A549 (cell line): ENCODE results near the gene STAT5B.

Experiments
- HOXB5 ChIP-seq: fragments of 250-450 bp; sonication (Bioruptor Pico); IDR thresholded peaks from 2 replicates; pipeline ENCODE4 v1.5.0; 2020; ENCODE audit warnings: mild to moderate bottlenecking, moderate library complexity
- KDM5A ChIP-seq: fragments of 200-600 bp; sonication (generic); IDR thresholded peaks from 2 replicates; pipeline ENCODE4 v1.6.1; 2016; ENCODE audit warnings: antibody characterized with exemption, mild to moderate bottlenecking
- MAZ ChIP-seq: fragments of 150-350 bp; IDR thresholded peaks from 2 replicates; pipeline ENCODE4 v1.6.1; 2014; ENCODE audit warnings: antibody characterized with exemption, low read depth, low read length, borderline replicate concordance
- PHF8 ChIP-seq: fragments of 200-600 bp; sonication (generic); IDR thresholded peaks from 2 replicates; pipeline ENCODE4 v1.6.1; 2016; ENCODE audit warnings: low read depth, mild to moderate bottlenecking, antibody characterized with exemption, moderate library complexity, borderline replicate concordance
- POLR2A ChIP-seq: IDR thresholded peaks from 2 replicates; pipeline ENCODE4 v1.6.1; 2012; ENCODE audit warnings: mild to moderate bottlenecking, low read length
- RFX5 ChIP-seq: fragments of 450-650 bp; IDR thresholded peaks from 2 replicates; pipeline ENCODE4 v1.7.1; 2014; ENCODE audit warnings: antibody characterized with exemption, mild to moderate bottlenecking, moderate library complexity
- SMC3 ChIP-seq: fragments of >200 bp; sonication (Bioruptor Twin); formaldehyde crosslinking; IDR thresholded peaks from 3 replicates; pipeline ENCODE4 v1.6.1; 2018; ENCODE audit warnings: inconsistent platforms
- TF ChIP-seq, protein P1 (sequence below): fragments of >200 bp; sonication (Bioruptor Twin); formaldehyde crosslinking; IDR thresholded peaks from 3 replicates; pipeline ENCODE4 v1.5.1; 2016
- TF ChIP-seq, protein P2 (sequence below): fragments of 200-600 bp; sonication (generic); IDR thresholded peaks from 2 replicates; pipeline ENCODE4 v1.6.1; 2016; ENCODE audit warnings: antibody characterized with exemption, mild to moderate bottlenecking, moderate library complexity

DNA sequence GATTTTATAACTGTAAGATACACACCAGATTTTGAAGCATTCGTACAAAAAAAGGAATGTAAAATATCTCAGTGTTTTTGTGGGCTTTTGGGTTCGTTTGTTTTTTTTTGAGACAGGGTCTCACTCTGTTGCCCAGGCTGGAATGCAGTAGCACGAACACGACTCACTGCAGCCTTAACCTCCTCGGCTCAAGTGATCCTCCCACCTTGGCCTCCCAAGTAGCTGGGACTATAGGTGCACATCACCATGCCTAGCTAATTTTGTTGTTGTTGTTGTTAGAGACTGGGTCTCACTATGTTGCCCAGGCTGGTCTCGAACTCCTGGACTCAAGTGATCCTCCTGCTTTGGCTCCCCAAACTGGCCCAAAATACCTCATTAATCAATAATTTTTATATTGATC is 15.9 kb downstream of the STAT5B start:
- TF ChIP-seq, protein P1, sequence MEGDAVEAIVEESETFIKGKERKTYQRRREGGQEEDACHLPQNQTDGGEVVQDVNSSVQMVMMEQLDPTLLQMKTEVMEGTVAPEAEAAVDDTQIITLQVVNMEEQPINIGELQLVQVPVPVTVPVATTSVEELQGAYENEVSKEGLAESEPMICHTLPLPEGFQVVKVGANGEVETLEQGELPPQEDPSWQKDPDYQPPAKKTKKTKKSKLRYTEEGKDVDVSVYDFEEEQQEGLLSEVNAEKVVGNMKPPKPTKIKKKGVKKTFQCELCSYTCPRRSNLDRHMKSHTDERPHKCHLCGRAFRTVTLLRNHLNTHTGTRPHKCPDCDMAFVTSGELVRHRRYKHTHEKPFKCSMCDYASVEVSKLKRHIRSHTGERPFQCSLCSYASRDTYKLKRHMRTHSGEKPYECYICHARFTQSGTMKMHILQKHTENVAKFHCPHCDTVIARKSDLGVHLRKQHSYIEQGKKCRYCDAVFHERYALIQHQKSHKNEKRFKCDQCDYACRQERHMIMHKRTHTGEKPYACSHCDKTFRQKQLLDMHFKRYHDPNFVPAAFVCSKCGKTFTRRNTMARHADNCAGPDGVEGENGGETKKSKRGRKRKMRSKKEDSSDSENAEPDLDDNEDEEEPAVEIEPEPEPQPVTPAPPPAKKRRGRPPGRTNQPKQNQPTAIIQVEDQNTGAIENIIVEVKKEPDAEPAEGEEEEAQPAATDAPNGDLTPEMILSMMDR = no peak
- TF ChIP-seq PHF8 (no peak), HOXB5 (CRISPR knock-in tag) (no peak), KDM5A (no peak), POLR2A (no peak), RFX5 (no peak), SMC3 (no peak), MAZ (no peak)
- TF ChIP-seq, protein P2, sequence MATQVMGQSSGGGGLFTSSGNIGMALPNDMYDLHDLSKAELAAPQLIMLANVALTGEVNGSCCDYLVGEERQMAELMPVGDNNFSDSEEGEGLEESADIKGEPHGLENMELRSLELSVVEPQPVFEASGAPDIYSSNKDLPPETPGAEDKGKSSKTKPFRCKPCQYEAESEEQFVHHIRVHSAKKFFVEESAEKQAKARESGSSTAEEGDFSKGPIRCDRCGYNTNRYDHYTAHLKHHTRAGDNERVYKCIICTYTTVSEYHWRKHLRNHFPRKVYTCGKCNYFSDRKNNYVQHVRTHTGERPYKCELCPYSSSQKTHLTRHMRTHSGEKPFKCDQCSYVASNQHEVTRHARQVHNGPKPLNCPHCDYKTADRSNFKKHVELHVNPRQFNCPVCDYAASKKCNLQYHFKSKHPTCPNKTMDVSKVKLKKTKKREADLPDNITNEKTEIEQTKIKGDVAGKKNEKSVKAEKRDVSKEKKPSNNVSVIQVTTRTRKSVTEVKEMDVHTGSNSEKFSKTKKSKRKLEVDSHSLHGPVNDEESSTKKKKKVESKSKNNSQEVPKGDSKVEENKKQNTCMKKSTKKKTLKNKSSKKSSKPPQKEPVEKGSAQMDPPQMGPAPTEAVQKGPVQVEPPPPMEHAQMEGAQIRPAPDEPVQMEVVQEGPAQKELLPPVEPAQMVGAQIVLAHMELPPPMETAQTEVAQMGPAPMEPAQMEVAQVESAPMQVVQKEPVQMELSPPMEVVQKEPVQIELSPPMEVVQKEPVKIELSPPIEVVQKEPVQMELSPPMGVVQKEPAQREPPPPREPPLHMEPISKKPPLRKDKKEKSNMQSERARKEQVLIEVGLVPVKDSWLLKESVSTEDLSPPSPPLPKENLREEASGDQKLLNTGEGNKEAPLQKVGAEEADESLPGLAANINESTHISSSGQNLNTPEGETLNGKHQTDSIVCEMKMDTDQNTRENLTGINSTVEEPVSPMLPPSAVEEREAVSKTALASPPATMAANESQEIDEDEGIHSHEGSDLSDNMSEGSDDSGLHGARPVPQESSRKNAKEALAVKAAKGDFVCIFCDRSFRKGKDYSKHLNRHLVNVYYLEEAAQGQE = no peak
